ENCODE data around the gene PDZK1. TPM values are rescaled to one million over a fixed set of nuclear protein-coding genes. Genes with fewer than 3 reads are reported as not detected.

The PDZK1 gene
- total and polyA plus RNA-seq, 2 of the 8 experiments (the other 6 are each of a cell fraction or from before 2014, with no cell fraction given) = 0.17 TPM; not detected in 1

- H2BK120ac ChIP-seq (replicated peaks; ENCODE audit: low read depth, low read length) = no peak overlapping the region
- CTCF ChIA-PET (ENCODE audit: partially characterized antibody) = no interaction called here
- no peaks in the 10 kb centered on the region for H3K79me1 ChIP-seq (ENCODE audit: low read depth, low read length)
- H4K91ac ChIP-seq (replicated peaks; ENCODE audit: insufficient read length, low read length) = no peak overlapping the region
- peaks cover 2% of the 10 kb centered on the region; the same call in 1 of the 2 replicates for H3K23me2 ChIP-seq (ENCODE audit: low read depth, low read length)
- H4K20me1 ChIP-seq (replicated peaks in 1 of 2; ENCODE audit: control insufficient read depth in 1 of 2, insufficient read depth in 2 of 2, low read length in 2 of 2) = no peaks in the 10 kb centered on the region
- 0 out of 7 replicates have a peak overlapping the region, but pooled peaks of 1 of the 4 experiments have one; percentile 2 for H3K9ac ChIP-seq (replicated peaks in 1 of 4; ENCODE audit: extremely low read depth in 1 of 4, low read depth in 3 of 4, low read length in 3 of 4)
- H2BK5ac ChIP-seq (ENCODE audit: low read depth, low read length) = no peak overlapping the region
- no peaks in the 10 kb centered on the region for H3K79me2 ChIP-seq (ENCODE audit: control insufficient read depth in 1 of 2, insufficient read depth in 2 of 2, low read length in 2 of 2)
- POLR2A ChIA-PET (ENCODE audit: partially characterized antibody) = interaction anchor here (1.0 kb wide), 1 partner anchor 10 kb away, joined by 4 read pairs; the partner anchor contains the start of gene PDZK1
- 77% methylated on average over 10 of the region's 10 CpGs; no CpG with 5 or more reads in 1 of the 2 experiments for WGBS, 2 experiments (ENCODE audit: extremely low coverage in 1 of 2, insufficient coverage in 1 of 2, insufficient read length in 1 of 2, insufficient replicate concordance in 2 of 2, low coverage in 1 of 2, low lambda C conversion rate in 2 of 2, missing lambda C conversion rate in 1 of 2)
- no peak overlapping the region for H2AK5ac ChIP-seq (ENCODE audit: low read depth, low read length)
- no peak overlapping the region for H4K8ac ChIP-seq (ENCODE audit: extremely low read depth, insufficient read depth, low read length)
- H2BK12ac ChIP-seq (ENCODE audit: low read depth, low read length) = no peak overlapping the region
- no peak overlapping the region for H3K18ac ChIP-seq (ENCODE audit: extremely low read depth, low read length)
- no peak overlapping the region for H3K56ac ChIP-seq (replicated peaks; ENCODE audit: insufficient read length, low read depth, low read length)
- no peak overlapping the region for H3K27ac ChIP-seq (ENCODE audit: low read depth, low read length)
- no peaks in the 10 kb centered on the region; a peak in 2 of 7 replicates for H3K4me1 ChIP-seq (replicated peaks in 1 of 4; ENCODE audit: control insufficient read depth in 3 of 4, insufficient read depth in 4 of 4, low read length in 3 of 4)
- no peak overlapping the region for H3K4ac ChIP-seq (replicated peaks; ENCODE audit: insufficient read length, low read depth, low read length)
- H3K23ac ChIP-seq (ENCODE audit: insufficient read length) = no peak overlapping the region
- H2AFZ ChIP-seq (ENCODE audit: low read length) = no peak overlapping the region; the same call in 1 of the 2 replicates
- no peak for DNase-seq (ENCODE audit: low read depth in 1 of 2, low spot score in 2 of 2)
- no peak overlapping the region for H3K14ac ChIP-seq (ENCODE audit: insufficient read length)
- FAIRE-seq = no peak
- H3K27me3 ChIP-seq (replicated peaks in 1 of 4; ENCODE audit: control insufficient read depth in 3 of 4, extremely low read depth in 1 of 4, insufficient read depth in 3 of 4, low read length in 3 of 4) = peaks cover 0 to 7% (median 7%) of the 10 kb centered on the region in 4 experiments; a peak in 5 of 7 replicates
- H3K4me2 ChIP-seq (ENCODE audit: insufficient read depth in 1 of 2, low read depth in 2 of 2, low read length in 2 of 2) = no peak overlapping the region
- H4K5ac ChIP-seq (ENCODE audit: insufficient read length, low read depth, low read length) = no peak overlapping the region
- no peak overlapping the region for H2BK15ac ChIP-seq (ENCODE audit: low read length)
- H3K36me3 ChIP-seq (ENCODE audit: control insufficient read depth in 2 of 4, insufficient read depth in 4 of 4, low read length in 3 of 4) = no peaks in the 10 kb centered on the region
- no peak overlapping the region for H2BK20ac ChIP-seq (ENCODE audit: low read length)
- no peak overlapping the region for H3K4me3 ChIP-seq (ENCODE audit: extremely low read depth in 1 of 4, insufficient read depth in 2 of 4, low read depth in 3 of 4, low read length in 4 of 4)
- no peaks in the 10 kb centered on the region for H3K9me3 ChIP-seq (ENCODE audit: insufficient read depth in 2 of 2, low read depth in 1 of 2, low read length in 1 of 2)
- TF ChIP-seq SUZ12 (IDR thresholded peaks at IDR 0.05; ENCODE audit: low read length) (no peak), SP2 (IDR thresholded peaks at IDR 0.05; ENCODE audit: low read length) (no peak), NANOG (IDR thresholded peaks at IDR 0.05; ENCODE audit: insufficient read depth, low read depth, low read length, poor library complexity, severe bottlenecking) (no peak), KDM5A (IDR thresholded peaks at IDR 0.05; ENCODE audit: low read length) (no peak), SAP30 (IDR thresholded peaks at IDR 0.05; ENCODE audit: insufficient read depth, insufficient replicate concordance, low read length) (no peak), POLR2A (IDR thresholded peaks at IDR 0.05; ENCODE audit: control extremely low read depth in 1 of 2, low read depth in 2 of 2, low read length in 2 of 2) (no peak), SIX5 (IDR thresholded peaks at IDR 0.05; ENCODE audit: low read depth, low read length) (no peak), RBBP5 (IDR thresholded peaks at IDR 0.05; ENCODE audit: borderline replicate concordance, low read depth, low read length) (no peak), RXRA (IDR thresholded peaks at IDR 0.05; ENCODE audit: insufficient read depth, low read depth, low read length) (no peak), GTF2F1 (IDR thresholded peaks at IDR 0.05; ENCODE audit: borderline replicate concordance, low read depth, low read length) (no peak), BRCA1 (IDR thresholded peaks at IDR 0.05; ENCODE audit: low read depth, low read length) (no peak), USF2 (IDR thresholded peaks at IDR 0.05; ENCODE audit: low read length) (no peak)
These were observed 9.6 kb upstream of the PDZK1 start for GRCh38 chr1:145716641-145717345.
